ENCODE results near the gene BHLHE23. TPM values are rescaled to one million over a fixed set of nuclear protein-coding genes. Genes with fewer than 3 reads are reported as not detected.

The BHLHE23 gene
- total RNA-seq, 6 experiments from 2014 or later: not detected

- H3K4me3 Mint-ChIP-seq: no peak overlapping the region
- no peaks in the 10 kb centered on the region for H3K36me3 Mint-ChIP-seq (ENCODE audit: low read depth)
- H3K27me3 Mint-ChIP-seq (ENCODE audit: insufficient read depth): peaks cover 62% of the 10 kb centered on the region
- H3K9me3 Mint-ChIP-seq: peaks cover 13% of the 10 kb centered on the region
- TF ChIP-seq, protein P1, sequence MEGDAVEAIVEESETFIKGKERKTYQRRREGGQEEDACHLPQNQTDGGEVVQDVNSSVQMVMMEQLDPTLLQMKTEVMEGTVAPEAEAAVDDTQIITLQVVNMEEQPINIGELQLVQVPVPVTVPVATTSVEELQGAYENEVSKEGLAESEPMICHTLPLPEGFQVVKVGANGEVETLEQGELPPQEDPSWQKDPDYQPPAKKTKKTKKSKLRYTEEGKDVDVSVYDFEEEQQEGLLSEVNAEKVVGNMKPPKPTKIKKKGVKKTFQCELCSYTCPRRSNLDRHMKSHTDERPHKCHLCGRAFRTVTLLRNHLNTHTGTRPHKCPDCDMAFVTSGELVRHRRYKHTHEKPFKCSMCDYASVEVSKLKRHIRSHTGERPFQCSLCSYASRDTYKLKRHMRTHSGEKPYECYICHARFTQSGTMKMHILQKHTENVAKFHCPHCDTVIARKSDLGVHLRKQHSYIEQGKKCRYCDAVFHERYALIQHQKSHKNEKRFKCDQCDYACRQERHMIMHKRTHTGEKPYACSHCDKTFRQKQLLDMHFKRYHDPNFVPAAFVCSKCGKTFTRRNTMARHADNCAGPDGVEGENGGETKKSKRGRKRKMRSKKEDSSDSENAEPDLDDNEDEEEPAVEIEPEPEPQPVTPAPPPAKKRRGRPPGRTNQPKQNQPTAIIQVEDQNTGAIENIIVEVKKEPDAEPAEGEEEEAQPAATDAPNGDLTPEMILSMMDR (IDR thresholded peaks at IDR 0.05): no peak
- DNase-seq: no peak
- H3K27ac Mint-ChIP-seq: no peak overlapping the region
- H3K4me1 Mint-ChIP-seq (ENCODE audit: low read depth): no peaks in the 10 kb centered on the region
Measured at GRCh38 chr20:63045991-63046390, 39.2 kb upstream of the BHLHE23 start.

DNA sequence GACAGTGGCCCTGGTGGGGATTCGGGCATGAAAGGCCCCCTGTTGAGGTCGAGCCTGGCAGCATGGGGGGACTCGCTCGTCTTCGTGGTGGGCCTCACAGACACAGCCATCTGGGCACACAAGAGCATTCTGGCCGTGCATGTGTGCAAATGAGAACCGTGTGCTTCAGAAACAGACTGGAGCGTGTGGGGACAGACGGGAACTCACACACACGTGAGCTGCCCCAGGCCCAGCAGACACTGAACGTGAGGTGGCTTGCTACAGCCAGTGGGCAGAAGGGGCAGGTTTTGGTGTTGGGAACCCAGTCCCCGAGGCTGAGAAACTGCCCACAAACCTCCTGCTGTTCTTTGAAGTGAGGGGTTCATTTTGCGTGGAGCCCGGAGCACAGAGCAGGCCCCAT lies 38.6 kb upstream of the BHLHE23 start:
- Mint-ChIP-seq H3K27me3 (ENCODE audit: insufficient read depth) (peaks cover 60% of the 10 kb centered on the region), H3K27ac (no peak overlapping the region), H3K4me1 (ENCODE audit: low read depth) (no peaks in the 10 kb centered on the region), H3K9me3 (peaks cover 9% of the 10 kb centered on the region), H3K36me3 (ENCODE audit: low read depth) (no peaks in the 10 kb centered on the region), H3K4me3 (no peak overlapping the region)
- TF ChIP-seq, protein P1 (IDR thresholded peaks at IDR 0.05): no peak
- no peak for DNase-seq

DNA sequence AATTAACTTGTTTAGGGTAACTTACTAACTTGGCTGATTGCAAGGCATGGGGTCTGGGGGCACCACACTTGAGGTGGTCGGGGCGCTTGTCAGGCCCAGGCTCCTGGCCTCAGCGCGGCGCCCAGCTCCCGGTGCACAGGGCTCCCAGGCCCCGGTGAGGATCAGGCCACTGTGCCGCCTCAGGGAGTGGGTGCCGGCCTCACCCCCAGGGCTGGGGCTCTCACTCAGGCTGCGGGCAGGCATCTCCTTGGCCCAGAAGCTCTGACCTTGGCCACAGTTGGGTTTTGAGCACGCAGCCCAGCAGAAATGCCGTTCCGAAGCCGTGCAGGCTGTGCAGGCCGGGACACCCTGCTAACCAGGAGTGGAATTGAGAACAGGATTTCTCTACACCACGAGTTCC lies 37.8 kb upstream of the BHLHE23 start:
- Mint-ChIP-seq H3K4me3 (no peak overlapping the region), H3K27me3 (ENCODE audit: insufficient read depth) (peaks cover 66% of the 10 kb centered on the region), H3K36me3 (ENCODE audit: low read depth) (no peaks in the 10 kb centered on the region), H3K4me1 (ENCODE audit: low read depth) (no peaks in the 10 kb centered on the region), H3K9me3 (peaks cover 9% of the 10 kb centered on the region; the same call in 1 of the 2 replicates), H3K27ac (no peak overlapping the region)
- TF ChIP-seq, protein P1 (IDR thresholded peaks at IDR 0.05): no peak
- no peak for DNase-seq

DNA sequence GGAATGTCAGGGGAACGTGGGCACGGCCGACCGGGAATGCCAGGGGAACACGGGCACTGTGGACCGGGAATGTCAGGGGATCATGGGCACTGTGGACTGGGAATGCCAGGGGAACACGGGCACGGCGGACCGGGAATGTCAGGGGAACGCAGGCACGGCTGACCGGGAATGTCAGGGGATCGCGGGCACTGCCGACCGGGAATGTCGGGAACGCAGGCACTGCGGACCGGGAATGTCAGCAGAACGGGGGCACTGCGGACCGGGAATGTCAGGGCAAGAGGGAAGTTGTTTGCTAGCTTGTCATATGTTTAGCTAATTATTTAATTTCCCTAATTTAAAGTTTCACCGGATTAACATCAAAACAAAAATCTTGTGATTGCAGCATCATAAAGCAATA lies 37.4 kb upstream of the BHLHE23 start:
- TF ChIP-seq, protein P1 (IDR thresholded peaks at IDR 0.05): no peak
- H3K9me3 Mint-ChIP-seq: peaks cover 9% of the 10 kb centered on the region; the same call in 1 of the 2 replicates
- H3K36me3 Mint-ChIP-seq (ENCODE audit: low read depth): no peaks in the 10 kb centered on the region
- no peak for DNase-seq
- H3K4me3 Mint-ChIP-seq: no peak overlapping the region
- H3K27ac Mint-ChIP-seq: no peak overlapping the region
- H3K27me3 Mint-ChIP-seq (ENCODE audit: insufficient read depth): peaks cover 66% of the 10 kb centered on the region
- H3K4me1 Mint-ChIP-seq (ENCODE audit: low read depth): no peaks in the 10 kb centered on the region

DNA sequence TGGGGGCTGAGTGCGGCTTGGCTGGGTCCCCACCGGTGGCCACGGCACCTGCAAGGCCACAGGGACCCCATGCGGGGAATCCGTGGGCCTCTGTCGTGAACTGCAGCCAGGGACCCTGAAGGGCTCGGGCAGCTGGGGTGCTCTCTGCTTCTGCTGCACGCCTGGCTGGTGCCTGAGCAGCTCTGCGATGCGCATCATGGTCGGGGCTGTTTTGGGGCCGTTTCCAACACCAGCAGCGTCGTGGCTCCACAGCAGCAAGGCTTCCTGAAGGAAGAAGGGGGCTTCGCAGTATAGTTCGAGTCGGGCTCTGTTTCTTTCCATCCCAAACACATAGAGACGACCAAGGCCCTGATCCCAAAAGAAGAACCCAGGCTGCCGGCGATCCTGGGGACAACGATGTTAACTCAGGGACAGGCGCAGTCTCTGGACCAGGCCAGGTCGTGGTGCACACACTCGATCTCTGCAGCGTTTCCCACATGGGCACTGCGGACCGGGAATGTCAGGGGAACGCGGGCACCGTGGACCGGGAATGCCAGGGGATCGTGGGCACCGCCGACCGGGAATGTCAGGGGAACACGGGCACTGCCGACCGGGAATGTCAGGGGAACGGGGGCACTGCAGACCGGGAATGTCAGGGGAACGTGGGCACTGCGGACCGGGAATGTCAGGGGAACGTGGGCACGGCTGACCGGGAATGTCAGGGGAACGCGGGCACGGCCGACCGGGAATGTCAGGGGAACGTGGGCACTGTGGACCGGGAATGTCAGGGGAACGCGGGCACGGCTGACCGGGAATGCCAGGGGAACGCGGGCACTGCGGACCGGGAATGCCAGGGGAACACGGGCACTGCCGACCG lies 36.8 kb upstream of the BHLHE23 start:
- no peak overlapping the region for H3K27ac Mint-ChIP-seq
- DNase-seq: no peak
- peaks cover 9% of the 10 kb centered on the region; the same call in 1 of the 2 replicates for H3K9me3 Mint-ChIP-seq

More for the DNA sequence above, 36.8 kb upstream of the BHLHE23 start:
- no peak overlapping the region for H3K4me3 Mint-ChIP-seq
- H3K27me3 Mint-ChIP-seq (ENCODE audit: insufficient read depth): peaks cover 71% of the 10 kb centered on the region
- H3K36me3 Mint-ChIP-seq (ENCODE audit: low read depth): no peaks in the 10 kb centered on the region
- TF ChIP-seq, protein P1 (IDR thresholded peaks at IDR 0.05): no peak
- no peaks in the 10 kb centered on the region for H3K4me1 Mint-ChIP-seq (ENCODE audit: low read depth)

All from HFFc6 (cell line).